ENCODE results near the gene PPP1R12B.

Gene PPP1R12B

DNA sequence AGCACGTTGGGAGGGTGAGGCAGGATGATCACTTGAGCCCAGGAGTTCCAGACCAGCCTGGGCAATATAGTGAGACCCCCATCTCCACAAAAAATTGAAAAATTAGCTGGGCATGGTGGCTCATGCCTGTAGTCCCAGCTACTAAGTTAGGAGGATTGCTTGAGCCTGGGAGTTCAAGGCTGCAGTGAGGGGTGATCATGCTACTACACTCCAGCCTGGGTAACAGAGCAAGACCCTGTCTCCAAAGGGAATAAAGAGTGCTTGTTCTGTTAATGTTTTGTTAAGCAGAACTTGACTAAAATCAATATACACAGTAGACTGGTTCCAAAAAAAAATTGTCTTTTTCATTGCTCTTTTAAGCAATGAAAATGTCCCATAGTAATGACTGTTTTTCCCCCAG is 215.3 kb downstream of the PPP1R12B start:
- peaks cover 79% of the 10 kb centered on the region for H3K36me3 ChIP-seq
- H3K27ac ChIP-seq = no peak overlapping the region
- H3K27me3 ChIP-seq = no peaks in the 10 kb centered on the region
- H3K4me1 ChIP-seq (ENCODE audit: control insufficient read depth in 1 of 2, insufficient read depth in 1 of 2, low read depth in 1 of 2, low read length in 1 of 2) = no peaks in the 10 kb centered on the region
- H3K4me3 ChIP-seq (ENCODE audit: low read depth in 1 of 2, low read length in 1 of 2) = no peak overlapping the region
- H3K9me3 ChIP-seq = no peaks in the 10 kb centered on the region
- TF ChIP-seq, protein P1, sequence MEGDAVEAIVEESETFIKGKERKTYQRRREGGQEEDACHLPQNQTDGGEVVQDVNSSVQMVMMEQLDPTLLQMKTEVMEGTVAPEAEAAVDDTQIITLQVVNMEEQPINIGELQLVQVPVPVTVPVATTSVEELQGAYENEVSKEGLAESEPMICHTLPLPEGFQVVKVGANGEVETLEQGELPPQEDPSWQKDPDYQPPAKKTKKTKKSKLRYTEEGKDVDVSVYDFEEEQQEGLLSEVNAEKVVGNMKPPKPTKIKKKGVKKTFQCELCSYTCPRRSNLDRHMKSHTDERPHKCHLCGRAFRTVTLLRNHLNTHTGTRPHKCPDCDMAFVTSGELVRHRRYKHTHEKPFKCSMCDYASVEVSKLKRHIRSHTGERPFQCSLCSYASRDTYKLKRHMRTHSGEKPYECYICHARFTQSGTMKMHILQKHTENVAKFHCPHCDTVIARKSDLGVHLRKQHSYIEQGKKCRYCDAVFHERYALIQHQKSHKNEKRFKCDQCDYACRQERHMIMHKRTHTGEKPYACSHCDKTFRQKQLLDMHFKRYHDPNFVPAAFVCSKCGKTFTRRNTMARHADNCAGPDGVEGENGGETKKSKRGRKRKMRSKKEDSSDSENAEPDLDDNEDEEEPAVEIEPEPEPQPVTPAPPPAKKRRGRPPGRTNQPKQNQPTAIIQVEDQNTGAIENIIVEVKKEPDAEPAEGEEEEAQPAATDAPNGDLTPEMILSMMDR (IDR thresholded peaks at IDR 0.05) = no peak

DNA sequence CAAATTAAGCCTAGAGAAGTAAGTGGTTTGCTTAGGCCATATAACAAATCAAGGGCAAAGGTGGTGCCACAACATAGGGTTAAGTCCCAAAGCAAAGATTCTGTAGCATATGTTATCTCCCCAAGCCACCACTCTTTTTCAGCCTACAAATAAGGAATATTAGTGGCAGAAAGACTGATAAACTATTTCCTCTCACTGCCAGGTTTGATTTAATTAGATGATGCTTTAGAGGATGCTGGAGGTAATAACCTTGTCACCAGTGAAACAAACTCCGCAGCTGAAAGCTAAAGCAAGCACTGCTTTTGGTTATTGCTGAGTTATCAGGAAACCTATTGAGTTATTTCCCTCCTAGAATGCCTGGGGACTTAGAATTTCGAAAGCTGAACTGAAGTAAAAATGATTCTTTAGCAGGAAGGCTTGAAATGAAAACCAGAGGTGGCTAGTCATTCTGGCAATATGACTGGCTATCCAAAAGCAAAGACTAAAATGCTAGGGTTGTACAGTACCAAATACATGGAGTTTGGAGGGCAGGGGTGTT is 216.5 kb downstream of the PPP1R12B start:
- no peak overlapping the region for H3K4me3 ChIP-seq (ENCODE audit: low read depth in 1 of 2, low read length in 1 of 2)
- peaks cover 87% of the 10 kb centered on the region for H3K36me3 ChIP-seq
- H3K27ac ChIP-seq = no peak overlapping the region
- H3K9me3 ChIP-seq = no peaks in the 10 kb centered on the region
- H3K4me1 ChIP-seq (ENCODE audit: control insufficient read depth in 1 of 2, insufficient read depth in 1 of 2, low read depth in 1 of 2, low read length in 1 of 2) = no peaks in the 10 kb centered on the region
- no peaks in the 10 kb centered on the region for H3K27me3 ChIP-seq
- TF ChIP-seq, protein P1 (IDR thresholded peaks at IDR 0.05) = no peak

DNA sequence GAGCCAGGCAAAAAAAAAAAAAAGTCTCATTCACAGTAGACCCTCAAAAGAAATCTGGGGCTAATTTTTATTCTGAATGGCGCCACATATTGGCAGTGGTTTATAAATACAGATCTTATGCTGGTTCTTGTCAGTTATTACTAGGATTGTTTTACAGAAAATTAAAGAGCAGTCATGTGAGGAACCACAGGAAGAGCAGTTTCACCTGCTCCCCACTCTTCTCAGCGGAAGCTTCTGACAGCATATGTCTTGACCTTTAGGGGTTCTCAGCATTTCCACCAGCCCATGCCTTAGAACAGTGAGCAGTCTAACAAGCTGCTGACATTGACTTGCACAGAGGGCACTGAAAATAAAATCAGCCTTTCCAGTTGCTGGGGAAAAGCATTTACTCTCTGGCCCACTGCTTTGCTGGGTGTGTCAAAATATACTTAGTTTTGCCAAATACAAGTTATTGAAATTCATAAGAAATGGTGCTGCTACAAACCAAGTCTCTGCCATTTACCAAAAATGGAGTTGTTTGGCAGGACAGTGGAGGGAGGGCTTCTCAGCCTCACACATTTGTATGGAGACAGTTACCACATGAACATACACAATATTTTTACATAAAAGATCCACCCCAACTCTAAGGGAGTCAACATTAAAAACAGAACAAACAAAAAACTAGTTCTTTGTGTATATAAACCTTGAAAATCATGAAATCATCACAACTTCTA is 217.5 kb downstream of the PPP1R12B start:
- no peak overlapping the region for H3K4me3 ChIP-seq (ENCODE audit: low read depth in 1 of 2, low read length in 1 of 2)
- TF ChIP-seq, protein P1 (IDR thresholded peaks at IDR 0.05) = no peak
- no peak overlapping the region for H3K27ac ChIP-seq
- H3K36me3 ChIP-seq = peaks cover 98% of the 10 kb centered on the region
- H3K4me1 ChIP-seq (ENCODE audit: control insufficient read depth in 1 of 2, insufficient read depth in 1 of 2, low read depth in 1 of 2, low read length in 1 of 2) = no peaks in the 10 kb centered on the region
- no peaks in the 10 kb centered on the region for H3K9me3 ChIP-seq
- no peaks in the 10 kb centered on the region for H3K27me3 ChIP-seq

DNA sequence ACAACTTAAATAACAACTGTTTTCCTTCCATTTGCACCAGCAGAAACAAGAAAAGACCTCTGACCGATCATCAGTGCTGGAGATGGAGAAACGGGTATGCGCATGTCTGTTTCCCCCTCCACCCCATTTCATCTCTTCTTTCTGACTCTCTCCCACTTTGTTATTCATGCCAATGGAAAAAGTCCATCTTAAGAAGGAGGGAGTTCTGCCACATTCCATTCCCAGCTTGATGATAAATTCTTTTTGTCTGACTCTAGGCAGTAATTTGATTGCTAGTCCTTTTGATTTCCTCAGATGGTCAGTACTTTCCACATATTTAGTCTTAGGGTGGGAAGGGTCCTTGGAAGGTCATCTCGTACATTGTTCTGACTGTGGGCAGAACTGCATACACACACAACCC is 219.2 kb downstream of the PPP1R12B start:
- no peak overlapping the region for H3K4me3 ChIP-seq (ENCODE audit: low read depth in 1 of 2, low read length in 1 of 2)
- H3K27me3 ChIP-seq = no peaks in the 10 kb centered on the region
- H3K36me3 ChIP-seq = peaks cover 100% of the 10 kb centered on the region
- H3K4me1 ChIP-seq (ENCODE audit: control insufficient read depth in 1 of 2, insufficient read depth in 1 of 2, low read depth in 1 of 2, low read length in 1 of 2) = no peaks in the 10 kb centered on the region
- no peak overlapping the region for H3K27ac ChIP-seq
- no peaks in the 10 kb centered on the region for H3K9me3 ChIP-seq
- TF ChIP-seq, protein P1 (IDR thresholded peaks at IDR 0.05) = no peak

DNA sequence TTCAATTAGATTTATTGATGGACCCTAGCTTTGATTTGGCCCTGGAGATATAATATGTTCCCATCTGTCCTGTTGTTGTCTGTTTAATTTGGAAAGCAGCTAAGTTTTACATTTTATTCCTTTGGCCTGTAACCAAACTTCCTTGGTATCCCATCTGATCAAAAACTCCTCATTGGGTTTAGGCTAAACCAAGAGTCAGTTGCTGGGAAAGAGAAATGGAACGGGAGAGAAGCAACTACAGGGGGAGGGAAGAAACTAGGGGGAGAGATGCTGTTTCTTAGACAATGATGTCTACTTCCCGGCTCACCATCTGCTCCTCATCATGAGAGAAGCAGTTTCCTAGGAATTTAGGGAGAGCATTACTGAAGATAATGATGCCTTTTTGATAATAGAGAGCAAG is 219.9 kb downstream of the PPP1R12B start:
- no peak overlapping the region for H3K27ac ChIP-seq
- H3K4me3 ChIP-seq (ENCODE audit: low read depth in 1 of 2, low read length in 1 of 2) = no peak overlapping the region
- no peaks in the 10 kb centered on the region for H3K4me1 ChIP-seq (ENCODE audit: control insufficient read depth in 1 of 2, insufficient read depth in 1 of 2, low read depth in 1 of 2, low read length in 1 of 2)
- no peaks in the 10 kb centered on the region for H3K27me3 ChIP-seq
- H3K36me3 ChIP-seq = peaks cover 100% of the 10 kb centered on the region
- TF ChIP-seq, protein P1 (IDR thresholded peaks at IDR 0.05) = no peak
- H3K9me3 ChIP-seq = no peaks in the 10 kb centered on the region
